NCI-H748 (cell line): ENCODE measurements around the gene SOX1.

ENCODE experiments used
- DNase-seq: peaks from one replicate; lab custom pipeline; 2025; ENCODE audit not compliant: unreplicated experiment; lab: John Stamatoyannopoulos, UW

Gene SOX1

GRCh38 chr13:112058519-112058873 lies 8.5 kb upstream of the SOX1 start:
- peak; percentile 28 for DNase-seq

- DNase-seq = no peak
These were observed 8.0 kb upstream of the SOX1 start for GRCh38 chr13:112058941-112059340.

- DNase-seq = peak; percentile 65
These were observed 7.3 kb upstream of the SOX1 start for GRCh38 chr13:112059457-112060281.

GRCh38 chr13:112060282-112060830 lies 6.6 kb upstream of the SOX1 start:
- DNase-seq = peak; percentile 65

GRCh38 chr13:112060899-112061366 lies 6.0 kb upstream of the SOX1 start:
- peak; percentile 26 for DNase-seq

GRCh38 chr13:112061367-112062061 lies 5.4 kb upstream of the SOX1 start:
- DNase-seq = peak; percentile 47

GRCh38 chr13:112062072-112062567 lies 4.8 kb upstream of the SOX1 start:
- DNase-seq = peak; percentile 47

GRCh38 chr13:112062571-112063570 lies 4.1 kb upstream of the SOX1 start:
- DNase-seq = peak; percentile 5

GRCh38 chr13:112063807-112064206 lies 3.1 kb upstream of the SOX1 start:
- no peak for DNase-seq

- peak; percentile 93 for DNase-seq
These were observed 2.7 kb upstream of the SOX1 start for GRCh38 chr13:112064222-112064621.

GRCh38 chr13:112065521-112065866 lies 1.5 kb upstream of the SOX1 start:
- DNase-seq = peak; percentile 77

GRCh38 chr13:112065867-112066623 lies 904 bp upstream of the SOX1 start:
- no peak for DNase-seq

GRCh38 chr13:112066624-112067004 lies 335 bp upstream of the SOX1 start:
- peak; percentile 99 for DNase-seq

- peak; percentile 88 for DNase-seq
These were observed 1.1 kb downstream of the SOX1 start for GRCh38 chr13:112067871-112068539.

GRCh38 chr13:112068540-112069060 lies 1.7 kb downstream of the SOX1 start:
- DNase-seq = peak; percentile 70

GRCh38 chr13:112069061-112069844 lies 2.3 kb downstream of the SOX1 start:
- DNase-seq = peak; percentile 70

GRCh38 chr13:112069845-112070251 lies 2.9 kb downstream of the SOX1 start:
- DNase-seq = peak; percentile 86

GRCh38 chr13:112071102-112071722 lies 4.3 kb downstream of the SOX1 start:
- peak; percentile 74 for DNase-seq
